Activated CD4-positive, alpha-beta T cell treated with anti-CD3 and anti-CD28 coated beads, Interleukin-2, amount 10 ng/mL, durations not matched to agents 24 days and 14 days (primary cell): ENCODE results near the gene ASPN. TPM values are rescaled to one million over a fixed set of nuclear protein-coding genes. Genes with fewer than 3 reads are reported as not detected.

Experiments used
- DNase-seq: peaks from one replicate; pipeline ENCODE4 v3.0.0; 2022
- H3K27ac Mint-ChIP-seq: one replicate; pipeline ENCODE4 v1.8.0; 2022; ENCODE audit warnings: mild to moderate bottlenecking, mixed read lengths
- H3K27me3 Mint-ChIP-seq: one replicate; pipeline ENCODE4 v1.8.0; 2022; ENCODE audit warnings: mixed read lengths
- H3K36me3 Mint-ChIP-seq: one replicate; pipeline ENCODE4 v1.8.0; 2022; ENCODE audit warnings: low read depth, mild to moderate bottlenecking, mixed read lengths
- H3K4me1 Mint-ChIP-seq: one replicate; pipeline ENCODE4 v1.8.0; 2021; ENCODE audit warnings: mixed read lengths
- H3K4me3 Mint-ChIP-seq: one replicate; pipeline ENCODE4 v1.8.0; 2022; ENCODE audit warnings: mild to moderate bottlenecking, moderate library complexity, mixed read lengths
- H3K9me3 Mint-ChIP-seq: one replicate; pipeline ENCODE4 v1.8.0; 2021; ENCODE audit warnings: mixed read lengths
- intact Hi-C: fragments of 100-400 bp; cut with micrococcal nuclease; formaldehyde crosslinking; loops from one replicate; pipeline ENCODE4 v1.15.1; 2023
- total RNA-seq: library from RNA; stranded (reverse); gene quantifications from 2 replicates; pipeline ENCODE4 v1.2.3, GENCODE V29; 2022

The ASPN gene
- total RNA-seq, 1 donor from 2014 or later = not detected

DNA sequence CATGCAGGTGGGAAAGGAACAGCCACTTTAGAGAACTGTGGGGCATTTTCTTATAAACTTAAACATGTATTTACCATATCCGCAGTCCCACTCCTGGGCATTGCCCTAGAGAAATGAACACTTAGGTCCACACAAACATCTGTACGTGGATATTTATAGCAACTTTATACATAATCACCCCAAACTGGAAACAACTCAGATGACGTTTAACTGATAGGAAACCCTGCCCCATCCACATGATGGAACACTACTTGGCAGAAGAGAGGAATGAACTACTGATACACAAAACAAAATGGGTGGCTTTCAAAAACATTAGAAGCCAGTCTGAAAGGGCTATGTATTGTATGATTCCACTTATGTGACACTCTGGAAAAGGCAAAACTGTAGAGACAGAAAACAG lies 31.0 kb upstream of the ASPN start:
- intact Hi-C loops = no loop called here
- Mint-ChIP-seq H3K36me3 (no peaks in the 10 kb centered on the region), H3K27ac (no peak overlapping the region), H3K4me3 (no peak overlapping the region), H3K4me1 (no peaks in the 10 kb centered on the region), H3K27me3 (no peaks in the 10 kb centered on the region), H3K9me3 (no peaks in the 10 kb centered on the region)
- DNase-seq = no peak

GRCh38 chr9:92512622-92513021 lies 30.3 kb upstream of the ASPN start:
- Mint-ChIP-seq H3K4me1 (peaks cover 2% of the 10 kb centered on the region), H3K36me3 (no peaks in the 10 kb centered on the region), H3K4me3 (no peak overlapping the region), H3K9me3 (no peaks in the 10 kb centered on the region), H3K27ac (no peak overlapping the region), H3K27me3 (no peaks in the 10 kb centered on the region)
- intact Hi-C loops = no loop called here
- no peak for DNase-seq

DNA sequence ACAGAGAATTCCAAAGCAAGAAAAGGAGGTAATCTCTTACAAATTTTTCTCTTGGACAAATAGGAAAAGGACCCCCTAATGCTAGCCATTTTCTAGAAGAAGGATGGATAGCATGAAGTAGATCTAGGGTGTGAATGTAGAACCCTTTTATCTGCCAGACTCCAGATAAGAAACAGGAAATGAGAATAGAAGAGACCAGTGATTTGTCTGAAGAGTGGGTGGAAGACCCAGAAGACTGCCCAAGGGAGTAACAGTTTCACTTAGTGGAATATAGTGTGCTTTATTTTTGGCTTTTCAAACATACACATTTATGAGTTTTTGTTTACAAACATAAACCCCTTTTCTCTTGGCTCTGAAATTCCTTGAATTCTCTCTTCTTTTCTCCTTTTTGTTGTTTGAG lies 28.4 kb upstream of the ASPN start:
- Mint-ChIP-seq H3K36me3 (no peaks in the 10 kb centered on the region), H3K27ac (no peak overlapping the region), H3K4me1 (peaks cover 9% of the 10 kb centered on the region), H3K27me3 (no peaks in the 10 kb centered on the region), H3K4me3 (no peak overlapping the region), H3K9me3 (no peaks in the 10 kb centered on the region)
- intact Hi-C loops = no loop called here
- DNase-seq = no peak

GRCh38 chr9:92509050-92509449 lies 26.7 kb upstream of the ASPN start:
- Mint-ChIP-seq H3K27ac (no peak overlapping the region), H3K4me1 (peaks cover 9% of the 10 kb centered on the region), H3K36me3 (no peaks in the 10 kb centered on the region), H3K4me3 (no peak overlapping the region), H3K9me3 (no peaks in the 10 kb centered on the region), H3K27me3 (no peaks in the 10 kb centered on the region)
- intact Hi-C loops = no loop called here
- DNase-seq = no peak

- no peaks in the 10 kb centered on the region for H3K36me3 Mint-ChIP-seq
- no peak overlapping the region for H3K4me3 Mint-ChIP-seq
- intact Hi-C loops = no loop called here
- H3K27ac Mint-ChIP-seq = no peak overlapping the region
- DNase-seq = no peak
- H3K9me3 Mint-ChIP-seq = no peaks in the 10 kb centered on the region
- peaks cover 9% of the 10 kb centered on the region for H3K4me1 Mint-ChIP-seq
- no peaks in the 10 kb centered on the region for H3K27me3 Mint-ChIP-seq
These were observed 25.9 kb upstream of the ASPN start for GRCh38 chr9:92508018-92508820.

GRCh38 chr9:92507496-92507895 lies 25.2 kb upstream of the ASPN start:
- Mint-ChIP-seq H3K36me3 (no peaks in the 10 kb centered on the region), H3K9me3 (no peaks in the 10 kb centered on the region), H3K27me3 (no peaks in the 10 kb centered on the region), H3K4me3 (no peak overlapping the region), H3K4me1 (peaks cover 9% of the 10 kb centered on the region), H3K27ac (no peak overlapping the region)
- no peak for DNase-seq
- intact Hi-C loops = no loop called here

DNA sequence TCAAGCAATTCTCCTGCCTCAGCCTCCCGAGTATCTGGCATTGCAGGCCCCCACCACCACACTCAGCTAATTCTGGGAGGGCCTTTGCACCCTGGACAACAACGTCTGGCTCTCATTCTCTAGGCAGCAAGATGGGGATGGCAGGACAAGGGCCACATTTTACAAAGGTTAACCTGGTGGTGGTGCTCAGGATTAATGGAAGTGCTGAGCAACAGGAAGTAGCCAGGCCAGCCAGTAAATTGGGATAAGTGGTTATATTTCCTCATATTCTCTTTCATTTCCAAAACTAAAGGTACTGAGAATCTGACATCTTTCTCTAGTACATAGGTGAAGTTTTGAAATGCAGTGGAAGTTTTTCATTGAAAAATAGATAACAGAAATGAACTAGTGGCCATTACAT lies 24.7 kb upstream of the ASPN start:
- Mint-ChIP-seq H3K27ac (no peak overlapping the region), H3K4me1 (peaks cover 9% of the 10 kb centered on the region), H3K36me3 (no peaks in the 10 kb centered on the region), H3K9me3 (no peaks in the 10 kb centered on the region), H3K4me3 (no peak overlapping the region), H3K27me3 (no peaks in the 10 kb centered on the region)
- no peak for DNase-seq
- intact Hi-C loops = no loop called here

DNA sequence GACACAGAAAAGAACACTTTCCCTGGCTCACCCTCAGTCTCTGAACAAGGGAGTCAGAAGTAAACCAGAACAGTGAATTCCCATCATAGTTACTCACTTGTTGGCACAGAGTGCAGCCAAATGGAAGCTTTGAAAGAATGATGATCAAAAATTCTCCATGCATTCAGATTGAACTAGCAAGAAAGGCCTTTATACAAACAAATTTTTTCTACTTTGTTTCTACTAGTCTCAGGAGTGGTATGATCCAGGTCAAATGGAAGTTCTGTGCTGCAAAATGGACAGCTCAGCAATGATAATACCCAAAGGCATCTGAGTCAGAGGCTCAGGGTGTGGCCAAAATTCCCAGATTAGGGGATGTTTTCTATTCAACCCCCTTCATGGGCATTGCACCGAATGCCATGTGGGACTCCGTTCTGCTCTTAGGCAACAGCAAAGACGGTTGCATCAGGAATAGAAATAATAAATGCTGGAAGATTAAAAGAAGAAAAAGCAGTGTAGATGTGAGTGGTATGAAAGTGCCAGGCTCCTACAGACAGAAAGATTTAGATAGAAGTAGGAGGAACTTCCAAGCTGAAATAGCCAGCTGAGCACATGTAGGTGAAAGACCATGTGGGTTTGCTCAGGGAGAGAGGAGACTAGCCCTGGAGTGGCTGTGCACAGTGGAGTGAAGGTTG lies 24.0 kb upstream of the ASPN start:
- Mint-ChIP-seq H3K9me3 (no peaks in the 10 kb centered on the region), H3K27me3 (no peaks in the 10 kb centered on the region), H3K36me3 (no peaks in the 10 kb centered on the region), H3K4me1 (peaks cover 9% of the 10 kb centered on the region), H3K4me3 (no peak overlapping the region), H3K27ac (no peak overlapping the region)
- intact Hi-C loops = no loop called here
- no peak for DNase-seq

- Mint-ChIP-seq H3K27me3 (no peaks in the 10 kb centered on the region), H3K9me3 (no peaks in the 10 kb centered on the region), H3K36me3 (no peaks in the 10 kb centered on the region), H3K4me1 (peaks cover 9% of the 10 kb centered on the region), H3K4me3 (no peak overlapping the region), H3K27ac (no peak overlapping the region)
- DNase-seq = no peak
- intact Hi-C loops = no loop called here
These were observed 22.6 kb upstream of the ASPN start for GRCh38 chr9:92504881-92505280.

DNA sequence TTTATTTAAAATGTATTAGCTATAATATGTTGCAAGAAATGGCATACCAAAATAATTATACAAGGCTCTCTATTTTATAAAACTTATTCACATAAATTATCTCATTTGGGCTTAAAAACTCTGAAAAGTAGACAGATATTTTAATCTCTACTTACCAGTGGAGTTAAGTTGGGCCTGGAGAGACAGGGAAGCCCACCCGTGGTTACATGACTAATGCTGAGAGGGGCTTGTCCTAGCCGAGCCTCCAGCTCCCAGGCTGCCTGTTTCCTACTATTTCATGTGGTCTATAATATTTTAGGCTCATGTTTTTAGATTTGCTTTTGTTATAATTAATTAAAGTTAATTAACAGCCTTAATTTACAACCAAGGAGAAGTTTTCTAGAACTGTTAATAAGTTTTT lies 20.9 kb upstream of the ASPN start:
- H3K4me3 Mint-ChIP-seq = no peak overlapping the region
- intact Hi-C loops = no loop called here
- no peak for DNase-seq
- H3K36me3 Mint-ChIP-seq = no peaks in the 10 kb centered on the region
- peaks cover 9% of the 10 kb centered on the region for H3K4me1 Mint-ChIP-seq
- no peak overlapping the region for H3K27ac Mint-ChIP-seq
- H3K9me3 Mint-ChIP-seq = no peaks in the 10 kb centered on the region
- no peaks in the 10 kb centered on the region for H3K27me3 Mint-ChIP-seq

DNA sequence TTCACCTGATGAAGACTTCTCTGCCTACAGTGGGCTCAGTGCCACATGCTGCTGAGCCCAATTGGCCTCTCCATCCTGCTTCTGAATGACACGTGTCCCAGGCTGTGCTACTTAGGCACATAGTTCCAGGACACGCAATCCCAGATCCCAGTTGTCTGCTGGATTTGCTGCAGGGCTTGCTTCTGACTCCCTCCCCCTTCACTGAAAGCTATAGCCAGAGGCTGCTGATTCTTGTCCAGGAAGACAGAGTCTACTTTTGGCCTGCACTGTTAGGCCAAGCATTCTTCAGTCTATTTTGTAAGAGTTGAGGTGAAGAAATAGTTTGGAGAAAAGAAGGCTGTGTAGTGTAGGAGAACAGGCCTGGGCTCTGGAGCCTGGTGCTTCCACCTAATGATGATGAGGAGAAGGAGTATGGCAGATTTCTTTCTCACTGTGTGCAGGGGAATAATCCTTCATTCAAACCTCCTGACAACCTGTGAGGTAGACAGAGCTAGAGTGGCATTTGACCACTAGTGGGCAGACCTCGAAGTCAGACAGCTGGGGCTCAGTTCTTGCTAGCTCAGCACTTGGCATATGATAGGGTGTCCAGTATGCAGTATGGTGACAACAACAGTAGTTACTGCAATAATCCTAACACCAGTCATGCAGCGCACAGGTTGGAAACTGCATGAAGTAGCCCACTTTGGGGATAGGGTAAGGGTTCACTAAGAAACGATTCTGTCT lies 19.5 kb upstream of the ASPN start:
- Mint-ChIP-seq H3K36me3 (no peaks in the 10 kb centered on the region), H3K4me1 (peaks cover under 1% of the 10 kb centered on the region), H3K27ac (no peak overlapping the region), H3K27me3 (no peaks in the 10 kb centered on the region), H3K4me3 (no peak overlapping the region), H3K9me3 (no peaks in the 10 kb centered on the region)
- intact Hi-C loops = no loop called here
- DNase-seq = peak; percentile 58

GRCh38 chr9:92500725-92501124 lies 18.4 kb upstream of the ASPN start:
- Mint-ChIP-seq H3K4me3 (no peak overlapping the region), H3K27me3 (no peaks in the 10 kb centered on the region), H3K9me3 (no peaks in the 10 kb centered on the region), H3K36me3 (no peaks in the 10 kb centered on the region), H3K4me1 (no peaks in the 10 kb centered on the region), H3K27ac (no peak overlapping the region)
- intact Hi-C loops = no loop called here
- DNase-seq = no peak

- intact Hi-C loops = no loop called here
- no peak overlapping the region for H3K4me3 Mint-ChIP-seq
- no peak overlapping the region for H3K27ac Mint-ChIP-seq
- H3K36me3 Mint-ChIP-seq = no peaks in the 10 kb centered on the region
- H3K4me1 Mint-ChIP-seq = no peaks in the 10 kb centered on the region
- no peak for DNase-seq
- H3K27me3 Mint-ChIP-seq = no peaks in the 10 kb centered on the region
- H3K9me3 Mint-ChIP-seq = no peaks in the 10 kb centered on the region
These were observed 17.4 kb upstream of the ASPN start for GRCh38 chr9:92499701-92500100.

DNA sequence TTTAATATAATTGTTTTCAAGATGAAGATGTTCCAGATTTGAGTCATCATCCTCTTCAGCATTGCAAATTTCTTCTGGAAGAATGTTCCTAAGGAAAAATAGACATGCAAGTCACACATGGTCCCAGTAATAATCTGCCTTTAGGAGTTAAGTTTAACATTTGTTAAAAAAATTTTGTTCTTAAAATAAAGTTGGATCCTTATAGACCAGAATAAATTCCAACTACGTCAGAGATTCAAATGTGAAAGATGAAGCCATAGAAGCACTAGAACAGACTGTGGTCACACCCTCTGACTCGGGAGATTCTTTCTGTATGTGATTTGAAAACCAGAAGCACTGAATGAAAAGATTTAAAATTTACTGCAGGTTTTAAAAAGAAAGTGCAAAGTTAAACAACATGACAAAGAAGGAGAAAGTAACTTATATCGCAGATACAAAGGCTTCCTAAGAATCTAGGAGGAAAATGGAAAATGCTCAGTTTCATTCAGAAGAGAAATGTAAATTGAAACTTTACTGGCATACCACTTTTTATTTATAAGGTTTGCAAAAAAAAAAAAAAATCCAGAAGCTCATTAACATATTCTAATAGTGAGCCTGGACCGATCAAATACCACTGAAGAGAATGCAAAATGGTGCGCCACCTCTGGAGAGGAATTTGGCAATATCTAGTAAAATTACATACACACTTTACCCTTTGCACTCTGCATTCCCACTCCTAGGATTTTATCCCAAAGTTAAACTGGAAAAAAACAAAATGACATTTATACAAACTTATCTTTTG lies 14.3 kb upstream of the ASPN start:
- intact Hi-C loops = no loop called here
- Mint-ChIP-seq H3K27ac (no peak overlapping the region), H3K36me3 (no peaks in the 10 kb centered on the region), H3K27me3 (no peaks in the 10 kb centered on the region), H3K4me1 (peaks cover 3% of the 10 kb centered on the region), H3K9me3 (no peaks in the 10 kb centered on the region), H3K4me3 (no peak overlapping the region)
- no peak for DNase-seq
